Thyroid gland (tissue), 4 donors: ENCODE data around the gene HOXA3.

Experiments used
- POLR2A ChIP-seq, 2 donors: fragments of 450-650 bp; IDR thresholded peaks; one replicate each; pipeline ENCODE4 v1.6.1; 2017; ENCODE audit warnings: antibody characterized with exemption in 2 of 2, mild to moderate bottlenecking in 2 of 2, moderate library complexity in 1 of 2
- TF ChIP-seq, protein P1 (sequence below), 6 experiments: fragments of 200-600 bp in 3 of 6; fragments of 450-650 bp in 3 of 6; sonication (generic) in 3 of 6; IDR thresholded peaks; one replicate each; pipeline ENCODE4 v1.5.1; 2016 to 2019; ENCODE audit warnings: antibody characterized with exemption in 6 of 6, mild to moderate bottlenecking in 2 of 6, inconsistent platforms in 1 of 6, moderate library complexity in 1 of 6

DNA sequence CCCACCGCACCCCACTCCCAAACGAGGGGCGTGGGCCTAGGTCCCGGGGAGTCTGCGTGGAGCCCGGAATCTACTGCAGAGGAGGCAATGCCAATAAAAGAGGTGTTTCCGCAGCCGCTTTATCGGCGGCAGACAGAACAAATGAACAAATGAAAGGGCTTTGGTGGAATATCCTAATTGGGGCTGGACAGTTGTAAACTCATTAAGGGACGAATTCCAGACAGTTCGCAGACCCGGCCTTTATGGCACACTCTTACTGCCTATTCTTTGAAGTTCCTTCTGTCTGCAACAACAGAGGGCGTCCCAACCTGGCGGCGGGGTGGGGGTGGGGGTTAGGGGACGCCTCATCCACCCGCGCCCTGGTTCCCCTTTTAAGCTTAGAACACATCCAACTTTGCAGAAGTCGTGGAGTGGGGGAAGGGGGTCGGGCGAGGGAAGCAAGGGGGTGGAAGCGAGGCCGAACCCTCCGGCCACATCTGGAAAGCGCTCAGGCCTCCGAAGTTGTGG lies 8.9 kb upstream of the HOXA3 start:
- TF ChIP-seq, protein P1, sequence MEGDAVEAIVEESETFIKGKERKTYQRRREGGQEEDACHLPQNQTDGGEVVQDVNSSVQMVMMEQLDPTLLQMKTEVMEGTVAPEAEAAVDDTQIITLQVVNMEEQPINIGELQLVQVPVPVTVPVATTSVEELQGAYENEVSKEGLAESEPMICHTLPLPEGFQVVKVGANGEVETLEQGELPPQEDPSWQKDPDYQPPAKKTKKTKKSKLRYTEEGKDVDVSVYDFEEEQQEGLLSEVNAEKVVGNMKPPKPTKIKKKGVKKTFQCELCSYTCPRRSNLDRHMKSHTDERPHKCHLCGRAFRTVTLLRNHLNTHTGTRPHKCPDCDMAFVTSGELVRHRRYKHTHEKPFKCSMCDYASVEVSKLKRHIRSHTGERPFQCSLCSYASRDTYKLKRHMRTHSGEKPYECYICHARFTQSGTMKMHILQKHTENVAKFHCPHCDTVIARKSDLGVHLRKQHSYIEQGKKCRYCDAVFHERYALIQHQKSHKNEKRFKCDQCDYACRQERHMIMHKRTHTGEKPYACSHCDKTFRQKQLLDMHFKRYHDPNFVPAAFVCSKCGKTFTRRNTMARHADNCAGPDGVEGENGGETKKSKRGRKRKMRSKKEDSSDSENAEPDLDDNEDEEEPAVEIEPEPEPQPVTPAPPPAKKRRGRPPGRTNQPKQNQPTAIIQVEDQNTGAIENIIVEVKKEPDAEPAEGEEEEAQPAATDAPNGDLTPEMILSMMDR (IDR thresholded peaks at IDR 0.05): peak in 1 of 6 experiments; percentile 5
- TF ChIP-seq POLR2A (IDR thresholded peaks at IDR 0.05): no peak
